Germinal center (tissue), 1 donor: ENCODE data around the gene LOXHD1.

Experiments
- DNase-seq: peaks from one replicate; pipeline ENCODE4 v3.0.0; 2012; ENCODE audit warnings: mixed read lengths, low spot score

The LOXHD1 gene

DNA sequence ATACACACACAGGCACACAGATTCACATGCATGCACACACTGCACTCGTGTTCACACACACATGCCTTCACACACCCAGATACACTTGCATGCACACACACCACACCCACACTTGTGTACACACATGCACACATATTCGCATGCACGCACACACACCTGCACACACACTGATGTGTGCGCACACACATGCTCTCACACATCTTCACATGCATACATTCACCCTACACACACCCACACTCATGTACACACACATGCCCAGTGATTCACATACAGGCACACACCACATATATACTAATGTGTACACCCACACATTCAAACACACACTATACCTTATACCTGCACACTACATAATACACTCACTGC, 181.6 kb downstream of the LOXHD1 start:
- no peak for DNase-seq

- DNase-seq = no peak
These were observed 182.3 kb downstream of the LOXHD1 start for GRCh38 chr18:46474487-46475389.

GRCh38 chr18:46471809-46472498, 185.1 kb downstream of the LOXHD1 start:
- DNase-seq = no peak

GRCh38 chr18:46470714-46471113, 186.3 kb downstream of the LOXHD1 start:
- DNase-seq = no peak

GRCh38 chr18:46469186-46469915, 187.7 kb downstream of the LOXHD1 start:
- DNase-seq = no peak

DNA sequence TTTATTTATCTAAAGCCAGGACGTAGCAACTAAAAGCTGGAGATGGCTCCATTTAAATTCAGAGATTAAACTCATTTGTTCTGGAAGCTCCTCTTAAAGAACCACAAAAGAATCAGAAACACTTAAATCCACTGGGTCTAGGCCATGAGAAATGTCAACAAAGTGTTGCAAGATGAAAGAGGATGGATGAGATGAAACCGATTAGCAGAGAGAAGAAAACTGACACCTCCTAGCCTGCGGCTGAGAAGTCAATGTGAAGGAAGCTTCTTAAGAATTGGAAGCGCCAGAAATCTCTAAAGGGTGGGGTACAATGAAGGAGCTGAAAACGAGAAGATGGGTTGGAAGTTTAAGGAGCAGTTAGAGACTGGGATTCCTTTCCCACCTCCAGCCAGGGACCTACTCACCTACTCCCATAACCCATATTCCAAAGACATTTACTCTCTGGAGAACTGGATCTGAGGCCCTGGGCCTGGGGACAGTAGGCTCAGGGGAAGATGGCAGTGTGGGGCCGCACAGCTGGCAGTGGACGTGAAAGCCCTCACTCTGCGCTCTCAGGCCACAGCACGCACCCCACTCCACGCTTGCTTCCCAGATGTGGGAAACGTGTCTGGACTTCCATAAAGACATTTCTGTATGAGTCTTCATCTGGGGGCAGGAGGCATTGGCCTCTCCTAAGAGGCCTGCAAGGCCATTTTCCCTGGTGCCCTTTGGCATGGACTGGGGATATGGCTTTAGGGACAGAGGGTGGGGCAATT, 188.4 kb downstream of the LOXHD1 start:
- DNase-seq = no peak

- DNase-seq = no peak
These were observed 190.5 kb downstream of the LOXHD1 start for GRCh38 chr18:46466234-46467160.

- DNase-seq = no peak
These were observed 191.9 kb downstream of the LOXHD1 start for GRCh38 chr18:46464926-46465655.

DNA sequence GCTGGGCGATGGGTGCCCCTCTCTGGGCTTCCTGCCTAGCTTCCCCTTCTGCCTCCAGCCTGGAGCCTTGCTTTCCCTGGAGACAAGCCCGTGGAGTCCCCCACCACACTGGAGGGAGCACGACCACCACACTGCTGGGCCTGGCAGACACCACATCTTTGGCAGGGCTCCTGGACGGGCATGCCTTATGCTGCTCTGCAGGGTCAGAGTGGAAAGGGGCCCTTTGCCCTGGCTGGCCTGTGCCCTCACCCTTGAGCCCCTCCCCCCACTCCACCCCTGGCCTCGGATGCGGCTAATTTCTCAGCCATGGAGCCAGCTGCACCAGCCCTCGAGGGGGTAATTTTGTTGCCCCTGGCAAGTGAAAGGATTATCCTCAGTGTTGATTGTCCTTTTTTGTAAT, 194.5 kb downstream of the LOXHD1 start:
- DNase-seq = no peak

DNA sequence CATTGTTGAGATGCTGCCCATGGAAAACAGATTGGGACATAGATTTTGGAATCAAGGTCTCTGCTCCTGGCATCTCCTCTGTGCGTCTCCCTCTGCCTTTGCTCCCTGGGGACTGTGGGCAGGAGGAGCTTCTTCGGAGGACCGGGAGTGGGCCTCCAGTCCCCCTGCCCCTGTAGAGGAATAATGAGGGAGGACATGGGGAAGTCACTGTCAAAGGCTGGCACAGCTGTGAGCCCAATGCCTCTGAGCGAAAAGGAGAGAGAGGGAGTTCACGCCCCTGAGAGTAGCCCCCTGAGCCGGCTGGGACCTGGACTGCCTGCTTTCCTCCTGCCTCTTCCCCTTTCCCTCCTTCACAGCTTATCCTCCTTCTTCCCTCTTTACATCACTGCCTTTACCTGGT, 195.0 kb downstream of the LOXHD1 start:
- DNase-seq = no peak

DNA sequence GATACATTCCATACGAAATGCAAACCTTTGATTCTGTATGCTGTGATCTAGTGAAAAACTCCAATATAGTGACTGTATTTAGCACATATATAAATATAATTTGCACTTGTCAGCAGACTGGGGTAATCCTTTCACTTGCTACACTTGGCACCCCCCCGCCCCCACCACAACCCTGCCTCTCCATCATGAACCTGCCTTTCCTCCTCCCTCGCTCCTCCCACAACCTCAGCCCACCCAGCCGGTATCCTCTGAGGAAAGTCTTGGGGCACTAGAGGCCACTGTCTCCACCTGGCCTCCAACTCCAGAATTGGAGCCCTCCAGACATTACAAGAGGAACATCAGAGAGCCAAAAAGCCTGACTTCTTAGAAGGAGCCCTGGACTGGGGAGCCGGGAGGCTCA, 196.3 kb downstream of the LOXHD1 start:
- DNase-seq = no peak

DNA sequence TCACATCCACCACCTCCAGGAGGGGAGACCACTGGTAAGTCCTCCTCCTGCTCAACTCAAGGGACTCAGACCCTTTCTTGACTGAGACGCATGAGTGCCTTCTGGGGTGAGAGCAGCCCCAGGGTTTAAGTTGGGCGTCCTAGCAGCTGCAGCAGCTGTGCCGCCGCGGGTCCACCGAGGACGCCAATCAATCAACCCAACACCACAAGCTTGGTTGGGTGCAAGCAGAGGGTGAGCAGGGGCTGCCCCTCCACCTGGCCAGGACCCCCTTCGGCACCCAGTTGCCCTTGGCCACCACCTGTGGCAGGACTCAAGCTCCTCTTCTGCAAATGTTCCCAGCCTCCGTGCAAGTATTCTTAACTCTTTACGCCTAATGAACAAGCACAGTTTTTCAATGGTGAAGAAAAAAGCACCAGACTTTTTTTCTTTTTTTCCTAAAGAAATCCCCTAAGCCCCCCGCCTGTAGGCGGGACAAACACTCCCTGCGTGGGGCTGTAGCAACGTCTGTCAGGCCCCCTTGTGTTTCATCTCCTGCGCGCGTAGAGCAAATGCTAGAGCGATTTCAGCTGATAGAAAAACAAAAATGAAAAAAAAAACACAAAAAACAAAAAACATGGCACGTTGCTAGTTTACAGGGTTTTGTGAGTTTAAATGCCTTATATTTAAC, 197.1 kb downstream of the LOXHD1 start:
- no peak for DNase-seq

GRCh38 chr18:46458472-46458871, 198.5 kb downstream of the LOXHD1 start:
- no peak for DNase-seq

GRCh38 chr18:46456691-46457090, 200.3 kb downstream of the LOXHD1 start:
- DNase-seq = no peak

GRCh38 chr18:46452820-46453219, 204.2 kb downstream of the LOXHD1 start:
- DNase-seq = no peak

DNA sequence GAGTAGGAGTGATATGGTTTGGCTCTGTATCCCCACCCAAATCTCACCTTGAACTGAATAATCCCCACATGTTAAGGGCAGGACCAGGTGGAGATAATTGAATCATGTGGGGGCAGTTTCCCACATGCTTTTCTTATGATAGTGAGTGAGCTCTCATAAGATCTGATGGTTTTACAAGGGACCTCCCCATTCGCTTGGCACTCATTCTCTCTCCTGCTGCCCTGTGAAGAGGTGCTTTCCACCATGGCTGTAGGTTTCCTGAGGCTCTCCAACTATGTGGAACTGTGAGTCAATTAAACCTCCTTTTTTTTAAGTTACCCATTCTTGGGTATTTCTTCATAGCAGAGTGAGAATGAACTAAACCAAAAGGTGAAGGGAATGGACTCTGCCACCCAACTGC, 207.5 kb downstream of the LOXHD1 start:
- DNase-seq = no peak

DNA sequence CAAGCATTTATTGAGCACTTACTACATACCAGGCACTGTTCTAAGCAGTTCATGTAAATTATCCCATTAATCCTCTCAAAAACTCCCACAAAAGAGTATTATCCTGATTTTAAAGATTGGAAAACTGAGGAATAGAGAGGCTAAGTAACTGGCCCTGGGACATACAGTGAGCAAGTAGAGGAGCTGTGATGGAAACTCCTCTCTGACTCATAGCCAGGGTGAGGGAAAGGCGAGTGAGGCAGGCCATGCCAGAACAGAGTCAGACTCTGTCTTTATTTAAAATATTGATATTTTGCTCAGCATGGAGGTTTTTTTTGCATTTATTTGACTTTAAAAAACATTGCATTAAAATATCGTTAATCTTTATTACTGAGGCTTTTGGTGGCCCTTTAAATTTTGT, 208.0 kb downstream of the LOXHD1 start:
- no peak for DNase-seq

- no peak for DNase-seq
These were observed 208.7 kb downstream of the LOXHD1 start for GRCh38 chr18:46448347-46448746.

DNA sequence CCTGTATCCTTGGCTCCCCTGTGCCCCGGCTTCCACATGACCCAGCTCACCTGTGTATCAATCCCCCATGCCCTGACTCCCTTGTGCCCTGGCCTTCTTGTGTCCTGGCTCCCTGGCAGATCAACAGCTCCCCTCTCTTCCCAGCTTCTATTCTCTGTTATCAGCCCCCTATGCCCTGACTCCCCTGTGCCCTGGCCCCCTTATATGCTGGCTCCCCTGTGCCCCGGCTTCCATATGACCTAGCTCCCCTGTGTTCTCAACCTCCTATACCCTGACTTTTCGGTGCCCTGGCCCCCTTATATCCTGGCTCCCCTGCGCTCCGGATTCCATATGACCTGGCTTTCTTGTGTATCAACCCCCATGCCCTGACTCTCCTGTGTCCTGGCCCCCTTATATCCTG, 209.2 kb downstream of the LOXHD1 start:
- no peak for DNase-seq

GRCh38 chr18:46447323-46447722, 209.7 kb downstream of the LOXHD1 start:
- DNase-seq = no peak
